Measurements from ENCODE around the gene TRIM42.

The TRIM42 gene

GRCh38 chr3:140711390-140712035 lies 33.6 kb downstream of the TRIM42 start:
- DNase-seq: no peak

GRCh38 chr3:140712301-140712700 lies 34.4 kb downstream of the TRIM42 start:
- DNase-seq: no peak

GRCh38 chr3:140715035-140715434 lies 37.2 kb downstream of the TRIM42 start:
- DNase-seq: no peak

GRCh38 chr3:140717921-140718320 lies 40.1 kb downstream of the TRIM42 start:
- DNase-seq: no peak

- DNase-seq: peak; percentile 61
Measured at GRCh38 chr3:140719841-140720614, 42.2 kb downstream of the TRIM42 start.

- no peak for DNase-seq
Measured at GRCh38 chr3:140723576-140723975, 45.7 kb downstream of the TRIM42 start.

GRCh38 chr3:140724856-140725812 lies 47.3 kb downstream of the TRIM42 start:
- no peak for DNase-seq

- DNase-seq: no peak
Measured at GRCh38 chr3:140726066-140726465, 48.2 kb downstream of the TRIM42 start.

GRCh38 chr3:140727886-140728285 lies 50.0 kb downstream of the TRIM42 start:
- DNase-seq: no peak

- DNase-seq: no peak
Measured at GRCh38 chr3:140731440-140732119, 53.7 kb downstream of the TRIM42 start.

- no peak for DNase-seq
Measured at GRCh38 chr3:140733623-140734022, 55.8 kb downstream of the TRIM42 start.

GRCh38 chr3:140736863-140737460 lies 59.1 kb downstream of the TRIM42 start:
- peak; percentile 56 for DNase-seq

- DNase-seq: no peak
Measured at GRCh38 chr3:140742116-140742515, 64.3 kb downstream of the TRIM42 start.

- no peak for DNase-seq
Measured at GRCh38 chr3:140748171-140748570, 70.3 kb downstream of the TRIM42 start.

GRCh38 chr3:140748903-140749302 lies 71.0 kb downstream of the TRIM42 start:
- no peak for DNase-seq

Measured in right hindlimb (tissue), 1 donor.